Measurements from ENCODE around the gene RCOR1.
A peak's percentile ranks its signal among the peaks of the same experiment; 100 is the strongest.
"Not testable (repeated sequence)": the region's sequence is repeated elsewhere in the genome, so short reads cannot be mapped to it uniquely, and the experiment has no call there.

The RCOR1 gene

GRCh38 chr14:102571478-102572042 lies 20.9 kb upstream of the RCOR1 start:
- DNase-seq = no peak

DNA sequence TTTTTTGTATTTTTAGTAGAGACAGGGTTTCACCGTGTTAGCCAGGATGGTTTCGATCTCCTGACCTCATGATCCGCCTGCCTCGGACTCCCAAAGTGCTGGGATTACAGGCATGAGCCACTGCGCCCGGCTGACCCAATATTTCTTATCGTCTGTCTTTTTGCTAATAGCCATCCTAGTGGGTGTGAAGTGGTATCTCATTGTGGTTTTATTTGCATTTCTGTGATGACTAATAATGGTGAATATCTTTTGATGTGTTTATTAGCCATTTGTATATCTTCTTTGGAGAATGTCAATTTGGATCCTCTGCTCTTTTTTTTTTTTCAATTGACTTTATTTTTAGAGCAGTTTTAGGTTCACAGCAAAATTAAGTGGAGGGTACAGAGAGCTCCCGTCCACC lies 19.3 kb upstream of the RCOR1 start:
- not testable (repeated sequence) for DNase-seq

DNA sequence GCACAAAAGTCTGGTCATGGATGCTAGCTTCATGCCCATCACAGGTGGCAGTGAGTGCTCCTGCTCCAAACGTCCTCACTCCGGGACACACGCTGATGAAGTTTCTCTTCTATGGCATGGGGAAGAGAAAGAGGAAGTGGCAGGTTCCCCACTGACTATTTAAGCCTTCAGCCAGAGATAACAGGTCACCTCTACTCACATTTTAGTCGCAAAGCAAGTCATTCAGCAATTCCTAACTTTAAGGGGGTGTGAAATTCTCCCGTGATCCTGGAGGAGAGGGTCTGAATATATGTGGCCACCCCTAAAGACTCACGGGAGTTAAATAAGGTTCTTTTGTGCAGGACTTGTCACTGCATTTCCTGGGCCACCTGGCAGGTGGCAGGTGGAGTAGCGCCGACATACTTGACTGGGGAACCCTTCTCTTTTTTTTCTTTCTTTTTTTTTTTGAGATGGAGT lies 18.8 kb upstream of the RCOR1 start:
- DNase-seq = no peak

DNA sequence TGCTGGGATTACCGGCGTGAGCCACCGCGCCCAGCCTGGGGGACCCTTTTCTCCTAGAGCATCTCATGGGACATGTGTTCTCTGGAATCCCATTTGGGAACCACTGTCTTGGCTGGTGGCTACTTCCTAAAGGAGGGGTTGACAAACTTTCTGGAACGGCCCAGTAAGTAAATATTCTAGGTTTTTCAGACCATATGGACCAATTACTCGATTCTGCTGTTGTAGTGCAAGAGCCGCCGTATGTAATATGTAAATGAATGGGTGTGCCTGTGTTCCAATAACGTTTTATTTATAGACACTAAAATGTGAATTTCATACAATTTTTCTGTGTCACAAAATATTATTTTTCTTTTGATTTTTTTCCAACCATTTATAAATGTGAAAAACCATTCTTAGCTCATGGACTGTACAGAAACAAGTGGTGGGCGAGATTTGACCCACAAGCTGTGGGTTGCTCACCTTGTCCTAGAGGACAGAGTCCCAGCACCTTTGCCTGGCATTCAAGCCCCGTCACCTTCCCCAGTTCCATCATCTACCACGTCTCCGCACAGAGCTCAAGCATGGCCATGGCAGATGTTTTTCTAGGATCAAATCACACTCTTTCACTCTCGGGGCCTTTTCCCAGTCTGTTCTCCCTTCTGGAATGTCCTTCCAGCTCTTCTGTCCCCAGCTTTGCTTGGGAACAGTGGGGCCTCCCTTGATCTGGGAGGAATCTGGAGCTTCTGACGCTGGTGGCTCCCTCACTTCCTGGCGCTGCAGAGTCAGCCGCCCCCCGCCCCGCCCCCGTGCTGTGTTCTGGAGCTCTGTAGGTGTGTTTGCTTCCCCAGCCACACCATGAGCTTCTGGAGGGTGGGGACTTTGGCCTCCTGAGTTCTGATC lies 17.9 kb upstream of the RCOR1 start:
- DNase-seq = no peak

DNA sequence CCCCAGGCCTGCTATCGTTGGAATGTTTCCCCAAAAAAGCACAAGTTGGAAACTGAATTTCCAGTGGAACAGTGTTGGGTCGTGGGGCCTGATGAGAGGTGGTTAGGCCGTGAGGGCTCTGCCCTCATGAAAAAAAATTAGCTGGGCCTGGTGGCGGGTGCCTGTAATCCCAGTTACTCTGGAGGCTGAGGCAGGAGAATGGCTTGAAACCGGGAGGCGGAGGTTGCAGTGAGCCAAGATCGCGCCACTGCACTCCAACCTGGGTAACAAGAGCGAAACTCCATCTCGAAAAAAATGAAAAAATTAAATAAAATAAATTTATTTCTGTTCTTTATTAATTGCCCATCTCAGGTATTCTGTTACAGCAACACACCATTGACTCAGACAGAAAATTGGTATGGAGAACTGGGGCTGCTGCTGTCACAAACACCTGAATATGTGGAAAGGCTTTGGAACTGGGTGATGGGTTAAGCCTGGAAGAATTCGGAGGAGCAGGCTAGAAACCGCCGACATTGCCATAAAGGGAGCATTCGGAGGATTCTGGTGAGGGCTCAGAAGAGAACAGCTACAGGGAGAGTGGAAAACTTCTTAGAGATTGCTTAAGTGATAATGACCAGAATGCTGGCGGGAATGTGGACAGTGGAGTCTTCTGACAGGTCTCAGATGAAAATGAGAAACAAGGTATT lies 17.1 kb upstream of the RCOR1 start:
- DNase-seq = no peak

DNA sequence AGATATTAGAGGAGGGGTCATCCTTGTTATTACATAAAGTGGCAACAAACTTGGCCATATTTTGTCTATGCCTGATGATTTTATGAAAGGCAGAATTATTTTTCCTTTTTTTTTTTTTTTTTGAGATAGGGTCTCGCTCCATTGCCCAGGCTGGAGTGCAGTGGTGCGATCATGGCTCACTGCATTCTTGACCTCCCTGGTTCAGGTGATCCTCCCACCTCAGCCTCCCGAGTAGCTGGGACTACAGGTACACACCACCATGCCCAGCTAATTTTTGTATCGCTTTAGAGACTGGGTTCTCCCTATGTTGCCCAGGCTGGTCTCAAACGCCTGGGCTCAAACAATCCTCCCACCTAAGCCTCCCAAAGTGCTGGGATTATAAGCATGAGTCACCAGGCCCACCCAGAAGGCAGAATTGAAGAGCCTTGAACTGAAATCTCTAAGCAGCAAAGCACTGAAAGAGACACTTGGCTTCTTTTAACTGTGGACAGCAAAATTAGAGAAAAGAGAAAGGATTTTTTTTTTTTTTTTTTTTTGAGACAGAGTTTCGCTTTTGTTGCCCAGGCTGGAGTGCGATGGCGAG lies 16.5 kb upstream of the RCOR1 start:
- not testable (repeated sequence) for DNase-seq

GRCh38 chr14:102578821-102579220 lies 13.6 kb upstream of the RCOR1 start:
- DNase-seq = no peak

- DNase-seq = no peak
Observed at GRCh38 chr14:102579696-102580549, 12.5 kb upstream of the RCOR1 start.

DNA sequence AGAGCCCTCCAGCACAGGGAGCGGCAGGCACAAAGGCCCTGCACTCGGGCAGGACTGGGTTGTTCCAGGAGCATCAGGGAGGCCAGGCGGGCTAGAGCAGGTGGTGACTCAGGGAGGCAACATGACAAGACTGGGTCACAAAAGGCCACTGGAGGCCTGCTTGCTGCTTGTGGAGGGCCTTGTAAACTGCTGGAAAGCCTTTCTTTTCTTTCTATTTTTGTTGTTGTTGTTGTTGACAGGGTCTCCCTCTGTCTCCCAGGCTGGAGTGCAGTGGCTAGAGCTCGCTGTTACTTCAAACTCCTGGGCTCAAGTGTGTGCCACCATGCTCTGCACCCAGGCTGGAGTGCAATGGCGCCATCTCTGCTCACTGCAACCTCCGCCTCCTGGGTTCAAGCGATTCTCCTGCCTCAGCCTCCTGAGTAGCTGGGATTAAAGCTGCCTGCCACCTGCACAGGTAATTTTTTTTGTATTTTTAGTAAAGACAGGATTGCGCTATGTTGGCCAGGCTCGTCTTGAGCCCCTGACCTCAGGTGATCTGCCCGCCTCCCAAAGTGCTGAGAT lies 11.8 kb upstream of the RCOR1 start:
- no peak for DNase-seq

GRCh38 chr14:102581193-102581592 lies 11.3 kb upstream of the RCOR1 start:
- no peak for DNase-seq

GRCh38 chr14:102583726-102584125 lies 8.7 kb upstream of the RCOR1 start:
- DNase-seq = no peak

- no peak for DNase-seq
Observed at GRCh38 chr14:102584871-102585869, 7.3 kb upstream of the RCOR1 start.

DNA sequence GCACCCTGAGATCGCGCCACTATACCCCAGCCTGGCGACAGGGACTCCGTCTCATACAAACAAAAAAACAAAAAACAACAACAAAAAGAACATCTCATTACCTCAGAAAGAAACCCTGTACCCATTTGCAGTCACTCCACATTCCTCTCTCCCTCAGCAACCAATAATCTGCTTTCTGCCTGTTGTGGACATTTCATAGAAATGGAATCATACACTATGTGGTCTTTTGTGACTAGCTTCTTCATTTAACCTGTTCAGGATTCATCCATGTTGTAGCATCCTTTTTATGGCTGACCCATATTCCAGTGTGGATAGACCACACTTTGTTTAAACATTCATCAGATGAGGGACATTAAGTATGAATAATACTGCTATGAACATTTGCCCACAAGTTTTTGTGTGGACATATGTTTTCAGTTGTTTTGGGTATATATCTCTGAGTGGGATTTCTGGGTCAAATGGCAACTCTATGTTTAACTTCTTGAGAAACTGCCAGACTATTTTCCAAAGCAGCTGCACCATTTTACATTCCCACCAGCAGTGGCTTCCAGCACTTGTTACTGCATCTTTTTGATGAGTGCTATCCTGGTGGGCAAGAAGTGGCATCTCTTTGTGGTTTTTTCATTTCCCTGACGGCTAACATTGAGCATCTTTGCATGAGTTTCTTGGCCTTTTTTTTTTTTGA lies 5.9 kb upstream of the RCOR1 start:
- DNase-seq = no peak

- DNase-seq = no peak
Observed at GRCh38 chr14:102588821-102589220, 3.6 kb upstream of the RCOR1 start.

DNA sequence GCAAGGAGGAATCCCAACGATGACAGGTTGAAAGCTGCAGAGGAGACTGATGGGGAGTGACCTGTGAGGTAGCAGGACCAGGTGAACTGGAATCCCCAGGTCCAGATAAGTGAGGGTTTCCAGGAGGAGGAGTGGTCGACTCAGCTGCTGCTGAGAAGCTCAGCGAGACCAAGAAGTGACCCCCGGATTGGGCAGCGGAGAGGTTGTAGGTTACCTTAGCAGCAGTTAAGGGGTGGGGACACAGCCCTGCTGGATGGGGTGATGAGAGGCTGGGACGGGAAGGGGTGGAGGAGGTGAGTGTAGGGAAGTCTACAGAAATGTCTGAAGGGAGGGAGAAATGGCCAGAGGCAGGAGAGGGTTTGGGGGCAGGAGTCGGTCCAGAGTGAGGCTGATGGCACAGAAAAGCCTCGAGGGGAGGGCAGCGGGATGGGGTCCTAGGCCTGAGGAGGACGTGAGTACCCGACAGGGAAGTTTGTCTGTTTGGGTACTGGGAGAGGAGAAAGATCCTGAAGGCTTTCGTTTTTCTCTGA lies 2.6 kb upstream of the RCOR1 start:
- no peak for DNase-seq

DNA sequence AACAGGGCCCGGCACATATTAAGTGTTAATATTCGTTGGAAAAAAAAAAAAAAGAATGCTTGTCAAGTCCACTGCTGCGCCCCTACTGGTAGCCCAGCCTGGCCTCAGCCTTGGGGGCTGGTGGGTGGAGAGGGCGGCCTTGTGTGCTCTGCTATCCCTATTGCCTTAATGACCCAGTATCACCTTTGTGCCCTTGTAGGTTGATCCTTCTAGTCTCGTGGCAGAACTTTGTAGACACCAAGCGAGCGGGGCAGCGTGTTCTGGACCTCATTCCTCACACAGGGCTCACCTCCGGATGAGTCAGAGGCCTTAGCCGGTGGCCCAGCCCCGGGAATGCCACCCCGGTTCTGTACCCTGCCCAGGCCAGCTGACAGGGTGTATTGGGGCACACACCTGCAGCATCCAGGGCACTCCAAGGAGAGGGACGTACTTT lies 1.8 kb upstream of the RCOR1 start:
- DNase-seq = no peak

GRCh38 chr14:102591372-102591943 lies 991 bp upstream of the RCOR1 start:
- peak; percentile 44 for DNase-seq

DNA sequence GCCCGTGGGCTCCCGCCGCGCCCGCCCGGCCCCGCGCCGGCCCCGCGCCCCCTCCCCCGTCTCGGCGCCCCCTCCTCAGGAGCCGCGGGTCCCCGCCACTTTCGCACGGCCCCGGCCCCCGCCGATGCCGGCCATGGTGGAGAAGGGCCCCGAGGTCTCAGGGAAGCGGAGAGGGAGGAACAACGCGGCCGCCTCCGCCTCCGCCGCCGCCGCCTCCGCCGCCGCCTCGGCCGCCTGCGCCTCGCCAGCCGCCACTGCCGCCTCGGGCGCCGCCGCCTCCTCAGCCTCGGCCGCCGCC lies 263 bp downstream of the RCOR1 start:
- no peak for DNase-seq

DNA sequence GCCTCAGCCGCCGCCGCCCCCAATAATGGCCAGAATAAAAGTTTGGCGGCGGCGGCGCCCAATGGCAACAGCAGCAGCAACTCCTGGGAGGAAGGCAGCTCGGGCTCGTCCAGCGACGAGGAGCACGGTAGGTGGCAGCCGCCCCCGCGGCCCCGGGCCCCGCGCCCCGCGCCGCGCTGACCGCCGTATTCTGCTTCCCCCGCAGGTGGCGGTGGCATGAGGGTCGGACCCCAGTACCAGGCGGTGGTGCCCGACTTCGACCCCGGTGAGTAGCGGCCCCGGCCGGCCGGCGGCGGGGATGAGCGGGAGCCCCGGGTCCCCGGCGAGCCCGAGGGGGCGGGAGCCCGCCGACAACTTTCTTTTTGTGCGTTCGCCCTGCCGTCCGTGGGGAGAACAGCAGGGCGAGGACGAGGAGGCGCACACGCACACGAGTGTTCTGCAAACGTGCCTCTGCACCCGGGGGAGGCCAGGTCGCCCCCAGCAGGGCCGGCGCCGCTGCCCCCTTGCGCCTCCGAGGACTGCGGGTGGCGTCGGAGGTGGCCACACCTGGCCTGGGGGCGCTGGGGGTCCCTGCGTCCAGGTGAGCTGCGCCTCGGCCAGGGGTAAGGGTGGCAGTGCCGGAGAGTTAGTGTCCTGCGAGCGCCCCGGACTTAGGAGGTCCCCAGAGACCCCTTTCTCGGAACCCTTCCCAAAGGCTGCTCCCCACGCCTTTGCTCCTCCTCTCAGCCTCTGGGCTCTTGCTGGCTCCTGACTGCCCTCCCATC lies 794 bp downstream of the RCOR1 start:
- DNase-seq = peak; percentile 37
